GM23338 (cell line): ENCODE results near the gene EIF3K. TPM values are rescaled to one million over a fixed set of nuclear protein-coding genes. Genes with fewer than 3 reads are reported as not detected.

ENCODE experiments used
- ATAC-seq: fragments of 200-7000 bp; cut with Tn5 transposase; 3 replicates; pipeline ENCODE4 v1.9.1; 2020
- DNase-seq: peaks from one replicate; pipeline ENCODE4 v3.0.0-alpha.2; 2015; ENCODE audit warnings: low spot score
- H2AFZ ChIP-seq: fragments of 200-600 bp; sonication (generic); 2 replicates; pipeline ENCODE4 v1.8.0; 2016; ENCODE audit warnings: antibody characterized with exemption, mild to moderate bottlenecking, moderate library complexity
- H3F3A ChIP-seq: fragments of 200-600 bp; sonication (generic); replicated peaks from 2 replicates; pipeline ENCODE4 v1.8.0; 2017; ENCODE audit warnings: antibody characterized with exemption, mixed run types, low read depth
- H3K27ac ChIP-seq: fragments of 200-600 bp; sonication (generic); 2 replicates; pipeline ENCODE4 v1.6.1; 2016; ENCODE audit warnings: low read depth
- H3K27me3 ChIP-seq: fragments of 200-600 bp; sonication (generic); 2 replicates; pipeline ENCODE4 v1.8.0; 2016; ENCODE audit warnings: mild to moderate bottlenecking, mixed run types, moderate library complexity; ENCODE audit not compliant: insufficient read depth
- H3K36me3 ChIP-seq: fragments of 200-600 bp; sonication (generic); 2 replicates; pipeline ENCODE4 v1.8.0; 2016; ENCODE audit warnings: mild to moderate bottlenecking; ENCODE audit not compliant: insufficient read depth
- H3K4me1 ChIP-seq: fragments of 200-600 bp; sonication (generic); 2 replicates; pipeline ENCODE4 v1.8.0; 2016; ENCODE audit warnings: mild to moderate bottlenecking, moderate library complexity; ENCODE audit not compliant: insufficient read depth
- H3K4me2 ChIP-seq: fragments of 200-600 bp; sonication (generic); 2 replicates; pipeline ENCODE4 v1.7.1; 2017; ENCODE audit warnings: mixed run types
- H3K4me3 ChIP-seq: fragments of 200-600 bp; sonication (generic); 2 replicates; pipeline ENCODE4 v1.6.1; 2016; ENCODE audit warnings: mixed run types
- H3K79me2 ChIP-seq: fragments of 200-600 bp; sonication (generic); replicated peaks from 2 replicates; pipeline ENCODE4 v1.8.0; 2017; ENCODE audit warnings: mild to moderate bottlenecking; ENCODE audit not compliant: insufficient read depth
- H3K9me2 ChIP-seq: fragments of 200-600 bp; sonication (generic); 2 replicates; pipeline ENCODE4 v1.8.0; 2017; ENCODE audit not compliant: insufficient read depth
- H4K20me1 ChIP-seq: fragments of 200-600 bp; sonication (generic); replicated peaks from 2 replicates; pipeline ENCODE4 v1.8.0; 2017; ENCODE audit warnings: mild to moderate bottlenecking; ENCODE audit not compliant: insufficient read depth
- H3K27ac Mint-ChIP-seq: 2 replicates; pipeline ENCODE4 v1.8.0; 2020; ENCODE audit warnings: inconsistent platforms, mild to moderate bottlenecking, moderate library complexity, mixed read lengths
- H3K27me3 Mint-ChIP-seq: 3 replicates; pipeline ENCODE4 v1.8.0; 2022; ENCODE audit warnings: low read depth, mild to moderate bottlenecking, moderate library complexity, mixed read lengths, inconsistent platforms; ENCODE audit not compliant: insufficient read depth, poor library complexity
- H3K36me3 Mint-ChIP-seq: 3 replicates; pipeline ENCODE4 v1.8.0; 2021; ENCODE audit warnings: low read depth, mild to moderate bottlenecking, inconsistent platforms, moderate library complexity, mixed read lengths
- H3K4me1 Mint-ChIP-seq: 3 replicates; pipeline ENCODE4 v1.8.0; 2020; ENCODE audit warnings: mild to moderate bottlenecking, inconsistent platforms, mixed read lengths
- H3K4me3 Mint-ChIP-seq: 3 replicates; pipeline ENCODE4 v1.8.0; 2021; ENCODE audit warnings: moderate library complexity, mild to moderate bottlenecking, inconsistent platforms, mixed read lengths
- H3K9me3 Mint-ChIP-seq: 3 replicates; pipeline ENCODE4 v1.8.0; 2020; ENCODE audit warnings: moderate library complexity, mild to moderate bottlenecking, inconsistent platforms, mixed read lengths
- CREB1 ChIP-seq: fragments of 250-450 bp; sonication (Bioruptor Pico); IDR thresholded peaks from 2 replicates; pipeline ENCODE4 v1.5.0; 2020; ENCODE audit warnings: low read depth, mild to moderate bottlenecking, moderate library complexity
- CTCF ChIP-seq, 2 experiments: fragments of 200-600 bp in 1 of 2; sonication (generic) in 1 of 2; conservative IDR thresholded peaks; 2 replicates each; pipeline versions ENCODE4 v1.5.1 to v1.6.1; 2016 to 2017; ENCODE audit warnings: antibody characterized with exemption in 2 of 2, low read depth in 2 of 2, mild to moderate bottlenecking in 2 of 2, moderate library complexity in 1 of 2
- EZH2 ChIP-seq: fragments of 200-600 bp; sonication (generic); IDR thresholded peaks from one replicate; pipeline ENCODE4 v1.8.0; 2017; ENCODE audit warnings: antibody characterized with exemption, mild to moderate bottlenecking, low read depth; ENCODE audit not compliant: unreplicated experiment
- EZH2phosphoT487 ChIP-seq: fragments of 200-600 bp; sonication (generic); IDR thresholded peaks from one replicate; pipeline ENCODE4 v1.8.1; 2018; ENCODE audit warnings: antibody characterized with exemption; ENCODE audit not compliant: unreplicated experiment
- JUNB ChIP-seq: IDR thresholded peaks from one replicate; pipeline ENCODE4 v1.6.1; 2016; ENCODE audit warnings: antibody characterized with exemption; ENCODE audit not compliant: unreplicated experiment
- NANOG ChIP-seq: IDR thresholded peaks from 2 replicates; pipeline ENCODE4 v1.6.1; 2016; ENCODE audit warnings: antibody characterized with exemption, borderline replicate concordance
- POLR2AphosphoS5 ChIP-seq: IDR thresholded peaks from 2 replicates; pipeline ENCODE4 v1.6.1; 2016; ENCODE audit warnings: antibody characterized with exemption, low read depth
- REST ChIP-seq: IDR thresholded peaks from one replicate; pipeline ENCODE4 v1.6.1; 2018; ENCODE audit warnings: antibody characterized with exemption; ENCODE audit not compliant: unreplicated experiment
- STAT1 ChIP-seq: IDR thresholded peaks from one replicate; pipeline ENCODE4 v1.6.1; 2016; ENCODE audit warnings: antibody characterized with exemption; ENCODE audit not compliant: unreplicated experiment
- ZNF114 ChIP-seq: fragments of 250-450 bp; sonication (Bioruptor Pico); IDR thresholded peaks from 2 replicates; pipeline ENCODE4 v1.5.0; 2020; ENCODE audit warnings: mild to moderate bottlenecking, moderate library complexity
- ZNF331 ChIP-seq: fragments of 250-450 bp; sonication (Bioruptor Pico); IDR thresholded peaks from 2 replicates; pipeline ENCODE4 v1.5.0; 2020; ENCODE audit warnings: low read depth, mild to moderate bottlenecking, moderate library complexity
- ZNF462 ChIP-seq: fragments of 250-450 bp; sonication (Bioruptor Pico); IDR thresholded peaks from 2 replicates; pipeline ENCODE4 v1.5.0; 2020; ENCODE audit warnings: mild to moderate bottlenecking, moderate library complexity
- polyA plus RNA-seq: library from polyadenylated mRNA; unstranded; fragments of >200 nt; fragmentation: Nextera tagmentation; extraction: Ambion mirVana; gene quantifications from 2 replicates; pipeline ENCODE4 v1.2.1, GENCODE V29; 2016
- total RNA-seq: library from RNA; depleted of rRNA; stranded (reverse); fragments of >200 nt; shearing (Covaris generic); gene quantifications from 2 replicates; pipeline ENCODE4 v1.2.3, GENCODE V29; 2014
- TF ChIP-seq, protein P1 (sequence below): IDR thresholded peaks from 2 replicates; pipeline ENCODE4 v1.6.1; 2016; ENCODE audit warnings: antibody characterized with exemption

Gene EIF3K
- total and polyA plus RNA-seq, 2 experiments from 2014 or later = 226 to 509 TPM

GRCh38 chr19:38664503-38665211, 45.7 kb downstream of the EIF3K start:
- no peak for DNase-seq
- TF ChIP-seq JUNB (no peak), EZH2phosphoT487 (no peak), ZNF462 (CRISPR knock-in tag) (no peak), ZNF114 (CRISPR knock-in tag) (no peak), CTCF (conservative IDR thresholded peaks at IDR 0.05; ENCODE audit: low read depth in 2 of 2) (no peak), STAT1 (no peak), POLR2AphosphoS5 (no peak), REST (no peak), CREB1 (CRISPR knock-in tag) (no peak), ZNF331 (CRISPR knock-in tag) (no peak), NANOG (no peak), EZH2 (no peak)
- TF ChIP-seq, protein P1, sequence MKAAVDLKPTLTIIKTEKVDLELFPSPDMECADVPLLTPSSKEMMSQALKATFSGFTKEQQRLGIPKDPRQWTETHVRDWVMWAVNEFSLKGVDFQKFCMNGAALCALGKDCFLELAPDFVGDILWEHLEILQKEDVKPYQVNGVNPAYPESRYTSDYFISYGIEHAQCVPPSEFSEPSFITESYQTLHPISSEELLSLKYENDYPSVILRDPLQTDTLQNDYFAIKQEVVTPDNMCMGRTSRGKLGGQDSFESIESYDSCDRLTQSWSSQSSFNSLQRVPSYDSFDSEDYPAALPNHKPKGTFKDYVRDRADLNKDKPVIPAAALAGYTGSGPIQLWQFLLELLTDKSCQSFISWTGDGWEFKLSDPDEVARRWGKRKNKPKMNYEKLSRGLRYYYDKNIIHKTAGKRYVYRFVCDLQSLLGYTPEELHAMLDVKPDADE = no peak
- Histone ChIP-seq H3K36me3 (no peaks in the 10 kb centered on the region; the same call in 1 of the 2 replicates), H2AFZ (no peak overlapping the region), H3K27me3 (no peaks in the 10 kb centered on the region), H3K4me3 (peak overlapping the region; percentile 31; the same call in 1 of the 2 replicates), H3K79me2 (peaks cover 92% of the 10 kb centered on the region), H3K4me2 (peak overlapping the region; percentile 72), H4K20me1 (peaks cover 19% of the 10 kb centered on the region), H3K4me1 (peaks cover 88% of the 10 kb centered on the region), H3F3A (peaks cover 17% of the 10 kb centered on the region), H3K27ac (peak overlapping the region; percentile 99), H3K9me2 (no peaks in the 10 kb centered on the region)
- no peaks in the 10 kb centered on the region for H3K9me3 Mint-ChIP-seq
- peak overlapping the region; percentile 98 for H3K27ac Mint-ChIP-seq
- H3K4me3 Mint-ChIP-seq = peak overlapping the region; percentile 31; the same call in 2 of the 3 replicates
- ATAC-seq = peak; percentile 8
- H3K27me3 Mint-ChIP-seq = peaks cover 36% of the 10 kb centered on the region
- peaks cover 33% of the 10 kb centered on the region for H3K36me3 Mint-ChIP-seq
- H3K4me1 Mint-ChIP-seq = peaks cover 95% of the 10 kb centered on the region
